Ishikawa (cell line): ENCODE results near the gene PHIP.

ENCODE experiments used
- CEBPB ChIP-seq: IDR thresholded peaks from 2 replicates; pipeline ENCODE4 v1.6.1; 2012
- EGR1 ChIP-seq: IDR thresholded peaks from 2 replicates; pipeline ENCODE4 v1.6.1; 2012
- EP300 ChIP-seq: IDR thresholded peaks from 2 replicates; pipeline ENCODE4 v1.6.1; 2012; ENCODE audit warnings: borderline replicate concordance
- MAX ChIP-seq: IDR thresholded peaks from 2 replicates; pipeline ENCODE4 v1.6.1; 2012
- REST ChIP-seq: IDR thresholded peaks from 2 replicates; pipeline ENCODE4 v1.6.1; 2012; ENCODE audit warnings: low read depth, mild to moderate bottlenecking
- USF1 ChIP-seq: IDR thresholded peaks from 2 replicates; pipeline ENCODE4 v1.6.1; 2012

GRCh38 chr6:79066828-79067227 is 11.2 kb downstream of the PHIP start:
- TF ChIP-seq EGR1 (no peak), MAX (no peak), CEBPB (no peak), REST (no peak), USF1 (no peak), EP300 (no peak)
